Uterus (tissue), 2 donors: ENCODE results near the gene OBSCN.

Experiments
- CTCF ChIP-seq, 4 experiments: fragments of 200-600 bp in 2 of 4; fragments of 450-650 bp in 2 of 4; sonication (generic) in 2 of 4; IDR thresholded peaks; one replicate each; pipeline ENCODE4 v1.5.1; 2016 to 2019; ENCODE audit warnings: antibody characterized with exemption in 4 of 4, mild to moderate bottlenecking in 2 of 4, moderate library complexity in 1 of 4
- POLR2A ChIP-seq, 2 donors: fragments of 450-650 bp; IDR thresholded peaks; one replicate each; pipeline ENCODE4 v1.6.1; 2016; ENCODE audit warnings: antibody characterized with exemption in 2 of 2, mild to moderate bottlenecking in 1 of 2, moderate library complexity in 1 of 2

- TF ChIP-seq CTCF (IDR thresholded peaks at IDR 0.05) = no peak
- TF ChIP-seq POLR2A (IDR thresholded peaks at IDR 0.05) = no peak
Observed at GRCh38 chr1:228372183-228373003, 164.5 kb downstream of the OBSCN start.
